HK-2 (cell line): ENCODE measurements around the gene ADCY7.

Experiments used
- DNase-seq: peaks from one replicate; pipeline ENCODE4 v3.0.0-alpha.2; 2018; ENCODE audit not compliant: unreplicated experiment

Gene ADCY7

DNA sequence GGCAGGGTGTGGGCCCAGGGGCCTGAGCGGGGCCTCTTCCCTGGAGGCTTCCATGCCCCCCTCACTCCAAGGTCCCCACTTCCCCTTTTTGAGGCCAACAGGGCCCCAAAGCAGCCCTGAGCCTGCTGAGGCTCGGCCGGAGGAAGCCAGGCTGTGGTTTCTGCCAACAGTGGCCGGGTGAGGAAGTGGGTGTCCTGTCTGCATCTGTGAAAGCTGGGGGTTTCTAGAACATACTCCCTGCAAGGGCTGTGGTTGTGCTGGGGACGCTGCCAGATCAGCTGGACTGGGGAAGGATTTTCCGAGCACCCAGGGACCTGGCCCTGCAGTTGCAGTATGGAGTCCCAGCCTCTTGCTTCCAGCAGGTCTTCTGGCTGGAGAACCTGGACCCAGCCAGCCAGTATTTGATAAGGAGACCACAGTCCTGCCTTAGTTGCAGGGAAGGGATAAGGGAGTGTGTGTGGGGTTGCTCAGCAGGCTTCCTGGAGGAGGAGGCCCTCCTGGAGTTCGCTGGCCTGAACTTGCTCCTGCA, 15.7 kb downstream of the ADCY7 start:
- no peak for DNase-seq

DNA sequence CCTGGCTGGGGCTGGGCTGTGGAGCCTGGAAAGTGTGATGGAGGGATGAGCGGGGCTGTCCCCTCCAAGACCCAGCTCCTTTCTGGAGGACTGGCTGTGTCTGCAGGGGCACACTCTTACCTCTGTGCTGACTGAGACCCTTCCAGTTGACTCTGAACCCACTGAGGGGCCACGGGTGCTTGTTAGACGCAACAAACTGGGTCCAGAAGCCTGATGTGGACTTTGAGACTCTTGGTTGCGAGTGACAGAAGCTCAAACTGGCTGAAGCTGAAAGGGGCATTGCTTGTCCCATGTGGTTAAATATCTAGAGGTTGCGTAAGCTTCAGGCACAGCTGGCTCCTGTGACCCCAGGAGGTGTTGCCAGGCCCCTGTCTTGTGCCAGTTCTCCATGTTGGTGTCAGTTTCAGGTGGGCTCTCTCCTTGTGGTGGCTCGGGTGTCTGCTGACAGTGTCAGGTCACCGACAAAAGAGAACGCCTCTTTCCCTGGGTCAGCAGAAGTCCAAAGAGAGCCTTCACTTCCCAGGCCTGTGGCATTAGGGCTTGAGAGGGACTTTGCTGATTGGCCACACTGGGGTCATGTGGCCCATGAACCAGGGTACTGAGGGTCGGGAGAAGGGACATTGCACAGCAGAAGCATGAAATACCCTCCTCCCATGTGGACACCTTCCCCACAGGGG, 16.7 kb downstream of the ADCY7 start:
- no peak for DNase-seq

DNA sequence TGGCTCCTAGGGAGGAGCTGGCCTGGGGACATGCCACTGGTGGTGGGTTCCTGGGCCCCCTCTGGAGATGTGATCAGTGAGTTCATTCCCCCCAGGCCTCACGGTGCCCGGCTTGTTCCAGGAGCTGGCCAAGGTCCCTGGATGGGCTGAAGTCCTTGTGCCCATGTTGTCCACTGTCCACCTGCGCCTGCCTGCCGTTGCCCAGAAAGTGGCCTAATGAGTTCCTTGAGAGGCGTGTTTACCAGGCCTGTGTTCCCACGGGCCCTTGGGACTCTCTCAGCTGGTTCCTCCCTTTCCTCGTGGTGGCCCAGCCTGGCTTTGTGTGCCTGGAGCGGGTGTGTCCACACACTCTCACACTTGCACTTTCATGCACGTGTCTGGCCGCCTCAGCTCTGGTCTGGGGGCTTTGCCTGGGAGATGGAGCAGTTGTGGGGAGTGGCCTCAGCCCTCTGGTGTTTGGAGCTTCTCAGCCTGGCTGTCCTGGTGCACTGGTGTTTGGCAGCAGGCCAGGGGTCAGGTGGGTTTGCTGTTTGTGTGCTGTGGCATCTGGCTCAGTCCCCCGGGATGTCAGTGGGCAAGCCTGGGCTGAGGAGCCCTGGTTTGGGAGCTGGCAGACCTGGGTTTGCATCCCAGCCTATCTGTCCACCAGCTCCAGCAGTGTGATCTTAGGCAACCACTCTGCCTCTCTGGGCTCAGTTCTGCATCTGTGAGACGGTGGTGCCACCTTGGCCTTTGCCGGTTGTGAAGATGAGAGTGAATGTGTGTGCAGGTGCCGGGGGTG, 18.0 kb downstream of the ADCY7 start:
- DNase-seq, result no peak

DNA sequence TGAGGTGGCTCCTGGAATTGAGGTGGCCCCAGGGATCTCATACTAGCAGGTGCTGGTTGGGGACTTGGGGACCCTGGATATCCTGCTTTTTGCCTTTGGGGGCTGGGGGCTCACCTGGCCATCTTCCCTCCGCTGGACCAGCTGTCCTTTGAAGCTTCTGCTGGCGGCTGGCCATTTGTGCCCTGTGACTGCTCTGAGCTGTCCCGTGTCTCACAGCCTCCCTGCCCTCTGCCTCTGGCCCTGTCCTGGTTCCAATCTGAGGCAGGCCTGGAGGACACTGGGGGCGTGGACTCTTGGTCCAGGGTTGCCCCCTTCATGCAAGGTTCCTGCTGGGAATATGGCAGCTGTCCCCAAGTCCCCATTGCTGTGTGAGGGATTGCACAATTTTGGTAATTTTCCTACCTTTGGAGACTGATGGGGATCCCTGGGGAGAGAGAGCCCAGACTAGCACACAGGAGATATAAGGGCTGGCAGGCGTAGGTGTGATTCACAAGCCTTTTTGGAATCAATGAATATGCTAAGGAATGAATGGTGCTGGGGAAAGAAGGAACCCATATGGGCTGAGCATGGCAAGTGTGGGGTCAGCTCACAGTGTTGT, 19.2 kb downstream of the ADCY7 start:
- DNase-seq, result no peak

DNA sequence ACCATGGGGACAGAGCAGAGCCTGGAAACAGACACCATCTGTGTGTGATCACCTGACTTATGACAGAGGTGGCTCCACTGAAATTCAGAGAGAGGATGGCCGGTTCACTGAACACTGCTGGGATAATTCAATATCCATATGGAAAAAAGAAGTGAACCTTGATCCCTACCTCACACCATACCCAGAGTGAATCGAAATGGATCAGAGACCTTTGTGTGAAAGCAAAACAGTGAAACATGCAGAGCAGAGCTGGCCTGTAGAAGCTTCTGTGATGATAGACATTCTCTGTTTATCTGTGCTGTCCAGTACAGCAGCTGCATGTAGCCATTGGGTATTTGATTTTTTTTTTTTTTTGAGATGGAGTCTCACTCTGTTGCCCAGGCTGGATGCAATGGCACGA, 20.3 kb downstream of the ADCY7 start:
- DNase-seq, result no peak

DNA sequence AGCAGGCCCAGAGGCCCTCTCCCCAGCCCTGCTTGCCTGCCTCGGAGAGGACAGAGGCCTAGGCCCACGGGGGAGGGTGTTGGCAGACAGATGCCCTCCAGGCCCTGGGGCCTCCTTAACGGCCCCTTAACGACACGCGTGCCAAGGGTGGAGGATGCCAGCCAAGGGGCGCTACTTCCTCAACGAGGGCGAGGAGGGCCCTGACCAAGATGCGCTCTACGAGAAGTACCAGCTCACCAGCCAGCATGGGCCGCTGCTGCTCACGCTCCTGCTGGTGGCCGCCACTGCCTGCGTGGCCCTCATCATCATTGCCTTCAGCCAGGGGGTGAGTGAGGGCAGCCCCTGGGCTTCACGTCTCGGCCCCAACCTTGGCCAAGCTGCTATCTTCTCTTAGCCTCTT, 21.7 kb downstream of the ADCY7 start:
- DNase-seq, result no peak

DNA sequence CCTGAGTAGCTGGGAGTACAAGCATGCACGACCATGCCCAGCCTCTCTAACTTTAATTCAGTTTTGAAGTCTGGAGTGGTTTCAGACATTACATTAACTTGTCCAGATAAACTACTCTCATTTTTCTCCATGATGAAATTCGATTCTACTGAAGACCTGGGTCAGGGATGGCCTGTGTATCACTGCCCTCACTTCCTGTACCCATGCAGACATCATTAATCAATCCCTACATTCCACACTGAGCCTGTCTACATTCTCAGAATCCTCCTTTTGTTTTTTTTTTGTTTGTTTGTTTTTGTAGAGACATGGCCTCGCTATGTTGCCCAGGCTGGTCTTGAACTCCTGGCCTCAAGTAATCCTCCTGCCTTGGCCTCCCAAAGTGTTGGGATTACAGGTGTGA, 22.6 kb downstream of the ADCY7 start:
- no peak for DNase-seq

DNA sequence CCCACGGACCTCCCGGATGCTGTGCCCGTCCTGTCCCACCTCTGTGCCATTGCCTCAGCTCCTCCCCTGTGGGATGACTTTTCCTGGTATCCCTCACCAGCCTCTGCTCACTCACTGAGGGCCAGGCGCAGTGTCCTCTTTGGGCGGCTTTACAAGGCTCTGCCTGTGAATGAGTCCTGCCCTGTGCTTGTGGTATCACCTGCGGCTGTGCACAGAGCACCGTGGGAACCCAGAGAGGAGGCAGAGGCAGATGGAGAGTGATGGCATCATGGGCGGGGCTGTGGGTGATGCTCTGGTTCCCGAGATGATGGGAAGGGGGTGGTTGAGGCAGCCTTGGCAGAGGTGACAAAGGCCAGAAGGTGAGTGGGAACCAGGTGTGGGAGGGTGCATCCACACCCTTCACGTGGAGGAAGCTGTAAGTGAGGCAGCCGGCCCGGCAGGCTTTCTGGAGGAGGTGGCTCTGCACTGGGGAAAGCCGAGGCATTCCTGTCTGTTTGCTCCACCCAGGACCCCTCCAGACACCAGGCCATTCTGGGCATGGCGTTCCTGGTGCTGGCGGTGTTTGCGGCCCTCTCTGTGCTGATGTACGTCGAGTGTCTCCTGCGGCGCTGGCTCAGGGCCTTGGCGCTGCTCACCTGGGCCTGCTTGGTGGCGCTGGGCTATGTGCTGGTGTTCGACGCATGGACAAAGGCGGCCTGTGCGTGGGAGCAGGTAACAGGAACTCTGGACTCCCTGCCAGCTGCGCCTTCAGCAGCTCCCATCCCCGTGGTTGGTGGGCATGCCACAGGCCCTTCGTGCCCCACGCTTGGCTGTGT, 23.8 kb downstream of the ADCY7 start:
- DNase-seq, result no peak

DNA sequence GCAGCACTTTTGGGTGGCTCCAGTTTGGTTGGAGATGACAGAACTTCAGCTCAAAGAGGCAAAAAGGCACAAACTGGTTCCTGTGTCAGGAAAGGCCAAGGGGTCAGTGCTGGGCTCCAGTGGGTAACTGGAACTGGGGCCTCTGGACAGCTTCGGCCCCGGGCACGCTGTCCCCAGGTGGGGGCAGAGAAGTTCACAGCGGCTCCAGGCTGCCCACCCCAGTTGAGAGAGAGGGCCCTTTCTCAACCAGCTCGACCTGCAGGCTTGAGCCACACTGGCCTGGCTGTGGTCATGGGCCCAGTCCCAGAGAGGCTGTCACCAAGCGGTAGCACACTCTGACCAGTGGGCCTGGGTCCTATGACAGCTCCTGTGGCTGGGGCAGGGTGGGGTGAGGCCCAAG, 24.5 kb downstream of the ADCY7 start:
- DNase-seq, result no peak

DNA sequence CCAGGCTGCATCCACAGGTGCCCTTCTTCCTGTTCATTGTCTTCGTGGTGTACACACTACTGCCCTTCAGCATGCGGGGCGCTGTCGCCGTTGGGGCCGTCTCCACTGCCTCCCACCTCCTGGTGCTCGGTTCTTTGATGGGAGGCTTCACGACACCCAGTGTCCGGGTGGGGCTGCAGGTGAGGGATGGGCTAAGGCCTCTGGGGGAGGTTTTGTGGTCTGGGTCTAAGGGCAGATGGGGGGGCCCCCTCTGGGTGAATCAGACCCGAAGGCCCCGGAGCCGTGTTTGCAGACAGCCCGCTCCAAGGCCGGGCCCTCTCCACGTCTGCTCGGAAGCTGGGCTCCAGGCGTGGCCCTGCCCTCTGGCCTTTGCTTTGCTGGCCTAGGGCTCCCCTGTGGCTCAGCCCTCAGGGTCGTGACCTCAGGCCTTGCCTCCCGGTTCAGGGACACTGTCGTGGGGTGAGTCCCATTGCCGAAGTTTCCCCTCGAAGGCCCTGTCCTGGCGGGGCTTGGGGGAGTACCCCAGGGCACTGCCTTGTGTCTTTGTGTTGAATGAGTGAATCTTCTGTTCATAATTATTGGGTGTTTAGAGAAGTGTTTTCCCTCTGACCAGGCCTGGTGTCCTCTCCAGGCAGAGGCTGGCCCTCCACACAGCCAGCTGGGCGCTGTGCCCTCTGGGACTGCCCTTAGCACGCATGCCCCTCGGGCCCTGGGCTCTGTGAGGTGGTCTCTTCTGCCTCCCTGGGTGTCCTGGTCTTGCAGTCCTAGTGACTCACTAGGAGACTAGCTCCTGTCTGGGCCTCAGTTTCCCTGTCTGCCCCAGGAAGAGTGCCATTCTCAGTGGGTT, 25.6 kb downstream of the ADCY7 start:
- no peak for DNase-seq

DNA sequence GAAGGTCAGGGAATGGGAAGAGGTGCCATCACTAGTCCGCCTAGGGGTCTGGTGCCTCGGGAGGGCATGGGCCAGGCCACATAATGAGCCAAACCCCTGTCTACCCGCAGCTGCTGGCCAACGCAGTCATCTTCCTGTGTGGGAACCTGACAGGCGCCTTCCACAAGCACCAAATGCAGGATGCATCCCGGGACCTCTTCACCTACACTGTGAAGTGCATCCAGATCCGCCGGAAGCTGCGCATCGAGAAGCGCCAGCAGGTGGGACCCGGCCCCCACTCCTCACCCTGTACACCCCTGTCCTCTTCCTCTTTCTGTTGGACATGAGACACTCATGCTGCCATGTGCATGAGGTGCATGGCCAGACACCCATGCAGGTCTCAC, 26.2 kb downstream of the ADCY7 start:
- DNase-seq, result no peak

DNA sequence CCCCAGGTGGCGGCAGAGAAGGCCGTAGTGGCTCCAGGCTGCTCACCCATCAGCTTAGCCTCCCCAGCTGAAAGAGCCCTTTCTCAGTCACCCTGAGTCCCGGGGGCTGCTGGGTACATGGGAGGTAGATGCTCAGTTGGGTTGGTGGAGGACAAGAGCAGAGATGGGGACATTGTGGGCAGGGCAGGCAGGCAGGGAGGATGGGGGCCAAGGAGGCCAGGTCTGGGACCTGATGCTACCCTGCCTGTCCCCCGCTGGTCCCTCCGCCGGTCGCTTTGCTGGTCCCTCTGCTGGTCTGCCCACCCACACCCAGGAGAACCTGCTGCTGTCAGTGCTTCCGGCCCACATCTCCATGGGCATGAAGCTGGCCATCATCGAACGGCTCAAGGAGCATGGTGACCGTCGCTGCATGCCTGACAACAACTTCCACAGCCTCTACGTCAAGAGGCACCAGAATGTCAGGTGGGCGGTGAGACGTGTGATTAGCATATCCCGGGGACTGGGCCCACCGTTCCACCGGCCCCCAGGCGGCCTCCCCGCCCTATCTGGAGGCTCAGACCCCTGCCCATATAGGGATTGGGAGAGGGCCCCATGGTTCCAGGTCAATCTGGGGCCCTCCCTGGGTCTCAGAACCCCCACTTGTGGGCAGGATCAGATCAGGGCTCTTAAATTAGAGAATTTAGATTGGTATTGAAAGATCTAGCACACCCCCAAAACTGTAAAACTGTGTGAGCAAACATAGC, 26.9 kb downstream of the ADCY7 start:
- no peak for DNase-seq

DNA sequence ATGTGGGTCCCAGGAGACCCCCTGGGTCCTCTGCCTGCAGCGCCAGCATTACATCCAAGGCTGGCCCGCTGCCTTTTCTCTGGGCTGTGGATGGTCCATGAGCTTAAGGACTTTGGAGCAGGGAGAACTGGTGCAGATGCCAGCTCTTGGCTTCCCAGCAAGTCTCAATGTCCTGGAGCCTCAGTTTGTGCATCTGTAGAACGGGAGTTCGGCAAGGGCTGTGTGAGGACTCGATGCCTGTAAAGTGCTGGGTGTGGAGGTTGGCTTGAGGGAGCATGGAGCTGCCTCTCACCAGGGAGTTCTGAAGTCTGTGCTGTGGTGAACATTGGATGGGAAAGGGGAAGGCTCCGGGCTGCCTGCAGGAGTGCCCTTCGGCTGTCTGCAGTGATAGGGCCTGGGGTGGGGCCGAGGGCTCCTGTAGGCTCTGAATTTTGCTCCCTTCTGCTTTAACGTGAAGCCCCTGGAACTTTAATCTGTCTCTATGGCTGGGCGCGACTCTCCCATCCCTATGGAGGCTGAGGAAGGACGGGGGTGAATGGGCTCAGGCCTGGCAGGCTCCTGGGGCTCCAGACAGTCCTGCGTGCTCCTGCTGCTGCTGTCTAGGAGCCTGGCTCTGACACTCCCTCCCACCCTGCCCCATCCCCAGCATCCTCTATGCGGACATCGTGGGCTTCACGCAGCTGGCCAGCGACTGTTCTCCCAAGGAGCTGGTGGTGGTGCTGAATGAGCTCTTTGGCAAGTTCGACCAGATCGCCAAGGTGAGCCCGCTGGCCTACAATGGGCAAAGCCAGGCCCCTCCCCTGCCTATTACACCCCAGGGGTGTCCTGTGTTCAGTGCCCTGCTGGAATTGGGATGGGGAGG, 27.9 kb downstream of the ADCY7 start:
- no peak for DNase-seq

DNA sequence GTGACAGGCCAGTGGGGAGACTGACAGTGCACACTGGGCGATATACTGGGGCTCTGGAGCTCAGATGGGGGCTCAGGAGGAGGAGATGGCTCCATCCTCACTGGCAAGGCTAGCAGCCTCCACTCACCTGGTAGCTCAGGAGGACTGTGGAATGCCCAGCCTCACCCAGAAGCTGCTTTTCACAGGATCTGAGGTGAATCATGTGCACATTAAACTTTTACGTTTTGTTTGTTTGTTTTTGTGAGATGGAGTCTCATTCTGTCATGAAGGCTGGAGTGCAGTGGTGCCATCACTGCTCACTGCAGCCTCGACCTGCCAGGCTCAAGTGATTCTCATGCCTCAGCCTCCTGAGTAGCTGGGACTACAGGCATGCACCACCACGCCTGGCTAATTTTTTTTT, 28.6 kb downstream of the ADCY7 start:
- no peak for DNase-seq

DNA sequence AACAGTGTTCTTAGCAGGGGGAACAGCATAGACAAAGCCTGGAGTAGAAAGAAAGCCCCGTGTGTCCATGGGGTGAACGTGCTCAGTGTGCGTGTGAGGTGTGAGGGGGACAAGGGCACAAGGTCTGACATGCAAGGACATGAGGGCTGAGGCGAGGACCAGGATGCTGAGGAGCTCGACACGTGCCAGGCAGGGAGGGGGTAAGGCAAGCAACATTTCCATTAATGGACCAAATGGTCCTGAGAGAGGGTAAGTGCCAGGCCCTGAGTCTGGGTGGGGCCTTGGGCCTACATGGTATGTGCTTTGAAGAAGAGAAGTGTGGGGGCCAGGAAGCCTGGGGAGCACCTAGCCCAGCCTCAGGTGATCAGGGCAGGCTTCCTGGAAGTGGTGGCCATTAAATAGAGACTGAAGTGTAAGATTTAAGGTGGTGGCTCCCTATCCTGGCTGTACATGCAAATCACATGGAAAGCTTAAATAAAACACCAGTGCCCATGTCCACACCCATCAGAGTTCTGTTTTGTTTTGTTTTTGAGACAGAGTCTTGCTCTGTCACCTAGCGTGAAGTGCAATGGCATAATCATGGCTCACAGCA, 29.3 kb downstream of the ADCY7 start:
- no peak for DNase-seq

DNA sequence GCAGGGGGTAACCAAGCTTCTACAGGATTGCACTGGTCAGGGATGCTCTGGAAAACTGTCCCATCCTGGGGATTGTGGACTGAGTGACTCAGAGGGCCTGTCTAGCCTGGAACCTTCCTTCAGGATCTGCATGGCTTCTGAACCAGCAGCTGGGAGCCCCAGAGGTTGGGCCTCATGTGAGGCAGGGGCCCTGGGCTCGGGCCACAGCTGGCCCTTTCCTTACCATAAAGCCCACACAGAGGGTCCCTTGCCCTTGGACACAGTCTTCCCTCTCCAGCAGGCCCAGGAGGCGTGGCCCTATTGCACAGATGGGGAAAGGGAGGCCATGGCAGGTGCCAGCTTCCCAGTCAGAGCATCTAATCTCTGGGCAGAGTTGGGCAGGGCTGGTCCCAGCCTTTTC, 30.5 kb downstream of the ADCY7 start:
- DNase-seq, result no peak

DNA sequence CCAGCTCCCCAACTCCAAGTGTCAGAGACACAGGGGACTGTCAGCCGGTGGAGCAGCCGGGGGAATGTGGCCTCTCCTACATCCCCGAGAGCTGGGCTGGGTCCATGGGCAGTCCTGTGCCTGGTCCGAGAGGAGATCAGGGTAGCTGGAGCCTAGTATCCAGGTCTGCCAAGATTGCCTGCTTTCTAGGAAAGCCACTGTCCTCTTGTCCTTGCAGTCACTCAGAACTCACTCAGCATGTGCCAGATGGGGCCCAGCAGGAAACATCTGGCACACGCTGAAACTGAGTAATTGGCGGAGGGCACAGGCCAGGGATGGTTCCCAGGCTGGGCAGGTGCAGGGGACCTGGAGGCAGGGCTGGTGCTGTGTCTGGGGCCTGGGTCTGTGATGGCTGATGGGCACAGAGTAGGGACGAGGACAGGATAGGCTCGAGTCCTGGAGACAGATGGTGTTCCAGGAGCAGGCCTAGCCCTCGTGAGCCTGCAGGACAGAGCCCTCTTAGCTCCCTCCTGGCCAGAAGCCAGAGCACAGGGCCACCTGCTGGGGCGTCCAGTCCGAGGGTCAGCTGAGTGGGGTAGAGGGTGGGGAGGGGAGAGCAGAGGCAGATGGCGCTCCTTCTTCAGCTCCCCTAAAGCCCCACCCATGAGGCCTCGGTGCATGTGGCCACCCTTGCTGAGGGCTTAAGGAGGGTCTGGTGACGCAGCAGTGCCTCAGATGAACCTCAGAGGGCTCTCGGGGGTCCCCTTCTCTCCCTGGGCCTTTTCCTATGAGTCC, 31.1 kb downstream of the ADCY7 start:
- no peak for DNase-seq

DNA sequence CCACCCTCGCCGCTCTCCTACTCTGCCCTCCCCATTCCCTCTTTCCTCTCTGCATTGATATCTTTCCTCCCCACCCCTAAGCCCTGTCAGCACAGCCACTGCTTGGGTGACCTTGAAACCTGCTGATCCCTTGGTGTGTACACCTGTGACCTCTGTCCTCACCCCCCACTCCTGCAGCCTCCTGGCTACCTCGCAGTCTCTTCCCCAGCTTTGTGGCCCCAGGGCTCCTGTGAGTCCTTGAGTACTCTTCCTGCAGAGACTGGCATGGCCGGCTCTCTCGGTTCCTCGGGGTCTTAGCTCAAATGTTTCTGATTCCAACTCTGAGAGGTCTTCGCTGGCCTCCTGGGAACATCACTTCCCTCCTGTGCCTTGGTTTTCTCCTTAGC, 31.7 kb downstream of the ADCY7 start:
- no peak for DNase-seq
